PFSK-1 (cell line): Measurements from ENCODE around the gene KCTD1.

Experiments used
- FOXP2 ChIP-seq: optimal IDR thresholded peaks from 2 replicates; pipeline ENCODE3; 2011; ENCODE audit warnings: borderline replicate concordance, control low read depth, inconsistent platforms; ENCODE audit not compliant: insufficient read depth; ENCODE audit errors: extremely low read length, extremely low read depth
- TAF1 ChIP-seq: IDR thresholded peaks from 2 replicates; pipeline ENCODE4 v1.6.1; 2012; ENCODE audit warnings: low read length, control low read depth, borderline replicate concordance; ENCODE audit not compliant: insufficient read depth
- TF ChIP-seq, protein P1 (sequence below), 2 experiments: IDR thresholded peaks; 2 replicates each; pipeline versions ENCODE4 v1.6.1 to v1.8.0; 2011 to 2012; ENCODE audit warnings: low read depth in 2 of 2, low read length in 2 of 2, control low read depth in 1 of 2, inconsistent platforms in 1 of 2, mild to moderate bottlenecking in 1 of 2, moderate library complexity in 1 of 2; ENCODE audit not compliant: insufficient read depth in 1 of 2

DNA sequence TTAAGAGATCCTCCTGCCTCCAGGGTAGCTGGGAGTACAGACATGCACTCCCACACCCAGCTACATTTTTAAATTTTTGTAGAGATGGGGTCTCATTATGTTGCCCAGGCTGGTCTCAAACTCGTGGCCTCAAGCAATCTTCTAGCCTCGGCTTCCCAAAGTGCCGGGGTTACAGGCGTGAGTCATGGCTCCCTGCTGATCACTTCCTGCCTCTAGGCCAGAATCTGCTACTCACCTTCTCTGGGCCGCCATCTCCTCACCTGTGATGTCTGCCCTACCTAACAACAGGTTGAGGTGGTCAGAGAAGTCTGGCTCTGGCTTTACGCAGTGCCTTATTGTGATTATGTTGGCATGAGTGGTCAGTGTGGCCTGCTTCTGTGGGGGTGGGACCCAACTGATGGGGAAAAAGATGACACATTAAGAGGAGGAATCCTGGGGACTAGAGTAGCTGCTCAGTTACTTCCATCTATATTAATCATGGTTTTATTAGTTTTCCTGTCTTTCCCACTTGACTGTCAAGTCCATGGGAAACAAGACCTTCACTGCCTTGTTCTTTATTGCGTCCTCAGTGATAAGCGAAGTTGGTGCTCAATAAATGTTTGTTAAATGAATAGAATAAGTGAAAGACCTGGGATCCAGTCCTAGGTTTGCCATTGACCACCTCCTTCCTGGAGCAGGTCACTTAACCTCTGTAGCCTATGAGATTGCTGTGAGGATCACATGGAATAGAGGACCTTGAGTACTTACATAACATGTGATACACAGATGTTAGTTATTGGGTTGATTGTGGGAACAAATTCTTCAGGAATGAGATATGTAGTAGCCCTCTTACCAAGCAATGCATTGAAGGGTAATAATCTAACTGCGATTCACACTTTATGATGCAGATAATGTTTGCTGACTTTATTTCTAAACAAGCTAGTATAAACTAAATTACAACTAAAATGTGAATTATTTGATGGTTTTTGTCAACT lies 15.7 kb downstream of the KCTD1 start:
- TF ChIP-seq FOXP2: no peak
- no peak for TF ChIP-seq TAF1
- TF ChIP-seq, protein P1, sequence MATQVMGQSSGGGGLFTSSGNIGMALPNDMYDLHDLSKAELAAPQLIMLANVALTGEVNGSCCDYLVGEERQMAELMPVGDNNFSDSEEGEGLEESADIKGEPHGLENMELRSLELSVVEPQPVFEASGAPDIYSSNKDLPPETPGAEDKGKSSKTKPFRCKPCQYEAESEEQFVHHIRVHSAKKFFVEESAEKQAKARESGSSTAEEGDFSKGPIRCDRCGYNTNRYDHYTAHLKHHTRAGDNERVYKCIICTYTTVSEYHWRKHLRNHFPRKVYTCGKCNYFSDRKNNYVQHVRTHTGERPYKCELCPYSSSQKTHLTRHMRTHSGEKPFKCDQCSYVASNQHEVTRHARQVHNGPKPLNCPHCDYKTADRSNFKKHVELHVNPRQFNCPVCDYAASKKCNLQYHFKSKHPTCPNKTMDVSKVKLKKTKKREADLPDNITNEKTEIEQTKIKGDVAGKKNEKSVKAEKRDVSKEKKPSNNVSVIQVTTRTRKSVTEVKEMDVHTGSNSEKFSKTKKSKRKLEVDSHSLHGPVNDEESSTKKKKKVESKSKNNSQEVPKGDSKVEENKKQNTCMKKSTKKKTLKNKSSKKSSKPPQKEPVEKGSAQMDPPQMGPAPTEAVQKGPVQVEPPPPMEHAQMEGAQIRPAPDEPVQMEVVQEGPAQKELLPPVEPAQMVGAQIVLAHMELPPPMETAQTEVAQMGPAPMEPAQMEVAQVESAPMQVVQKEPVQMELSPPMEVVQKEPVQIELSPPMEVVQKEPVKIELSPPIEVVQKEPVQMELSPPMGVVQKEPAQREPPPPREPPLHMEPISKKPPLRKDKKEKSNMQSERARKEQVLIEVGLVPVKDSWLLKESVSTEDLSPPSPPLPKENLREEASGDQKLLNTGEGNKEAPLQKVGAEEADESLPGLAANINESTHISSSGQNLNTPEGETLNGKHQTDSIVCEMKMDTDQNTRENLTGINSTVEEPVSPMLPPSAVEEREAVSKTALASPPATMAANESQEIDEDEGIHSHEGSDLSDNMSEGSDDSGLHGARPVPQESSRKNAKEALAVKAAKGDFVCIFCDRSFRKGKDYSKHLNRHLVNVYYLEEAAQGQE (IDR thresholded peaks at IDR 0.05; ENCODE audit: insufficient read depth in 1 of 2, low read depth in 2 of 2, low read length in 2 of 2): no peak
